ENCODE data around the gene PUS7L. TPM values are rescaled to one million over a fixed set of nuclear protein-coding genes. Genes with fewer than 3 reads are reported as not detected.
"Not testable (repeated sequence)": the region's sequence is repeated elsewhere in the genome, so short reads cannot be mapped to it uniquely, and the experiment has no call there.

The PUS7L gene
- total RNA-seq, 1 donor from 2014 or later: 24.3 TPM

- intact Hi-C loops (cut with micrococcal nuclease): no loop called here
Measured at GRCh38 chr12:43750814-43751213, 7.8 kb downstream of the PUS7L start.

GRCh38 chr12:43749016-43749415, 9.6 kb downstream of the PUS7L start:
- intact Hi-C loops (cut with micrococcal nuclease): no loop called here

GRCh38 chr12:43744826-43745225, 13.8 kb downstream of the PUS7L start:
- intact Hi-C loops (cut with micrococcal nuclease): no loop called here

- intact Hi-C loops (cut with micrococcal nuclease): no loop called here
Measured at GRCh38 chr12:43742106-43742505, 16.5 kb downstream of the PUS7L start.

- intact Hi-C loops (cut with micrococcal nuclease): no loop called here
Measured at GRCh38 chr12:43740511-43741100, 18.0 kb downstream of the PUS7L start.

- intact Hi-C loops (cut with micrococcal nuclease): loop anchor here (10.0 kb wide), 1 partner anchor 1253 kb away; no protein-coding TSS in a partner anchor
Measured at GRCh38 chr12:43737646-43738045, 20.9 kb downstream of the PUS7L start.

- intact Hi-C loops (cut with micrococcal nuclease): loop anchor here (10.0 kb wide), 1 partner anchor 1252 kb away; no protein-coding TSS in a partner anchor
Measured at GRCh38 chr12:43736927-43737440, 21.6 kb downstream of the PUS7L start.

GRCh38 chr12:43733687-43734086, 24.9 kb downstream of the PUS7L start:
- intact Hi-C loops (cut with micrococcal nuclease): loop anchor here (10.0 kb wide), 1 partner anchor 1249 kb away; no protein-coding TSS in a partner anchor

GRCh38 chr12:43730283-43730682, 28.3 kb downstream of the PUS7L start:
- intact Hi-C loops (cut with micrococcal nuclease): loop anchor here (10.0 kb wide), 1 partner anchor 1245 kb away; no protein-coding TSS in a partner anchor

GRCh38 chr12:43728698-43729097, 29.9 kb downstream of the PUS7L start:
- intact Hi-C loops (cut with micrococcal nuclease): loop anchor here (2.0 kb wide), 2 partner anchors 154 to 284 kb away; no protein-coding TSS in a partner anchor

GRCh38 chr12:43728117-43728516, 30.5 kb downstream of the PUS7L start:
- intact Hi-C loops (cut with micrococcal nuclease): loop anchor here (2.0 kb wide), 2 partner anchors 155 to 283 kb away; no protein-coding TSS in a partner anchor

GRCh38 chr12:43723134-43723533, 35.5 kb downstream of the PUS7L start:
- intact Hi-C loops (cut with micrococcal nuclease): no loop called here

GRCh38 chr12:43722621-43723020, 36.0 kb downstream of the PUS7L start:
- intact Hi-C loops (cut with micrococcal nuclease): no loop called here

GRCh38 chr12:43711348-43711747, 47.2 kb downstream of the PUS7L start:
- intact Hi-C loops (cut with micrococcal nuclease): no loop called here

GRCh38 chr12:43703772-43704171, 54.8 kb downstream of the PUS7L start:
- intact Hi-C loops (cut with micrococcal nuclease): not testable (repeated sequence)

GRCh38 chr12:43701194-43701593, 57.4 kb downstream of the PUS7L start:
- intact Hi-C loops (cut with micrococcal nuclease): not testable (repeated sequence)

GRCh38 chr12:43696154-43696553, 62.4 kb downstream of the PUS7L start:
- intact Hi-C loops (cut with micrococcal nuclease): no loop called here

GRCh38 chr12:43694879-43695278, 63.7 kb downstream of the PUS7L start:
- intact Hi-C loops (cut with micrococcal nuclease): no loop called here

- intact Hi-C loops (cut with micrococcal nuclease): no loop called here
Measured at GRCh38 chr12:43692064-43692463, 66.5 kb downstream of the PUS7L start.

- intact Hi-C loops (cut with micrococcal nuclease): not testable (repeated sequence)
Measured at GRCh38 chr12:43685491-43685890, 73.1 kb downstream of the PUS7L start.

- intact Hi-C loops (cut with micrococcal nuclease): loop anchor here (2.0 to 10.0 kb wide), 2 partner anchors 209 to 231 kb away; no protein-coding TSS in a partner anchor
Measured at GRCh38 chr12:43676183-43676813, 82.3 kb downstream of the PUS7L start.
